ENCODE data around the gene IAPP. TPM values are rescaled to one million over a fixed set of nuclear protein-coding genes. Genes with fewer than 3 reads are reported as not detected.
"Not testable (repeated sequence)": the region's sequence is repeated elsewhere in the genome, so short reads cannot be mapped to it uniquely, and the experiment has no call there.

IAPP gene
- total RNA-seq, 1 donor from 2014 or later: not detected

DNA sequence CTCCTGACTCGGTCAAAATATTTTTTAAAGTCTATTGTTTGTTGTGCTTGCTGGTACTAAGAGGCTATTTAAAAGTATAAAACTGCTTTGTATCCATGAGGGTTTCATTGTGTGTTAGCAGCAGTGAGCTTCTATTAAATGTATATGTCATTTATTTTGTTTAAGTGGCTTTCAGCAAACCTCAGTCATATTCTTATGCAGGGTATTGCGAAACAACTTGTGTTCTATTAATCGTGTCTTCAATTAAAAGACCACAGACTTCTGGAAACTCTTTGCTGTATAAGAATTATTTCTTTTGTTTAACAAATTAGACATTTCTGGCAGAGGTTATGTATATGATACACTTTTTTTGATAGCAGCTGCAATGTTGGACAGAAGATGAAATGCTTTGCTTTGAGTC lies 6.5 kb downstream of the IAPP start:
- no peaks in the 10 kb centered on the region for H3K9me3 Mint-ChIP-seq
- no peaks in the 10 kb centered on the region for H3K27me3 Mint-ChIP-seq (ENCODE audit: low read depth)
- no peak overlapping the region for H3K27ac Mint-ChIP-seq
- no peaks in the 10 kb centered on the region for H3K36me3 Mint-ChIP-seq
- H3K4me1 Mint-ChIP-seq: no peaks in the 10 kb centered on the region
- no peak overlapping the region for H3K4me3 Mint-ChIP-seq
- no peak for DNase-seq (ENCODE audit: low spot score in 2 of 2, unreplicated experiment in 2 of 2)
- TF ChIP-seq, protein P1, sequence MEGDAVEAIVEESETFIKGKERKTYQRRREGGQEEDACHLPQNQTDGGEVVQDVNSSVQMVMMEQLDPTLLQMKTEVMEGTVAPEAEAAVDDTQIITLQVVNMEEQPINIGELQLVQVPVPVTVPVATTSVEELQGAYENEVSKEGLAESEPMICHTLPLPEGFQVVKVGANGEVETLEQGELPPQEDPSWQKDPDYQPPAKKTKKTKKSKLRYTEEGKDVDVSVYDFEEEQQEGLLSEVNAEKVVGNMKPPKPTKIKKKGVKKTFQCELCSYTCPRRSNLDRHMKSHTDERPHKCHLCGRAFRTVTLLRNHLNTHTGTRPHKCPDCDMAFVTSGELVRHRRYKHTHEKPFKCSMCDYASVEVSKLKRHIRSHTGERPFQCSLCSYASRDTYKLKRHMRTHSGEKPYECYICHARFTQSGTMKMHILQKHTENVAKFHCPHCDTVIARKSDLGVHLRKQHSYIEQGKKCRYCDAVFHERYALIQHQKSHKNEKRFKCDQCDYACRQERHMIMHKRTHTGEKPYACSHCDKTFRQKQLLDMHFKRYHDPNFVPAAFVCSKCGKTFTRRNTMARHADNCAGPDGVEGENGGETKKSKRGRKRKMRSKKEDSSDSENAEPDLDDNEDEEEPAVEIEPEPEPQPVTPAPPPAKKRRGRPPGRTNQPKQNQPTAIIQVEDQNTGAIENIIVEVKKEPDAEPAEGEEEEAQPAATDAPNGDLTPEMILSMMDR (IDR thresholded peaks at IDR 0.05; ENCODE audit: unreplicated experiment): no peak

DNA sequence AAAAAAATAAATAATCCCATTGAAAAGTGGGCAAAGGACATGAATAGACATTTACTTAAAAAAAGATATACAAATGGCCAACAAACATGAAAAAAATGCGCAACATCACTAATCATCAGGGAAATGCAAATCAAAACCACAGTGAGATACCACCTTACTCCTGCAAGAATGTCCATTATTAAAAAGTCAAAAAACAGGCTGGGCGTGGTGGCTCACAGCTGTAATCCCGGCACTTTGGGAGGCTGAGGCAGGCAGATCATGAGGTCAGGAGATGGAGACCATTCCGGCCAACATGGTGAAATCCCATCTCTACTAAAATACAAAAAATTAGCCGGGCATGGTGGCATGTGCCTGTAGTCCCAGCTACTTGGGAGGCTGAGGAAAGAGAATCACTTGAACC lies 8.6 kb downstream of the IAPP start:
- H3K4me3 Mint-ChIP-seq; H3K4me1 Mint-ChIP-seq; DNase-seq (ENCODE audit: low spot score in 2 of 2, unreplicated experiment in 2 of 2); H3K27ac Mint-ChIP-seq; H3K9me3 Mint-ChIP-seq; H3K36me3 Mint-ChIP-seq; H3K27me3 Mint-ChIP-seq (ENCODE audit: low read depth): not testable (repeated sequence)

- no peaks in the 10 kb centered on the region for H3K9me3 Mint-ChIP-seq
- no peak overlapping the region for H3K27ac Mint-ChIP-seq
- no peaks in the 10 kb centered on the region for H3K4me1 Mint-ChIP-seq
- no peaks in the 10 kb centered on the region for H3K36me3 Mint-ChIP-seq
- no peak overlapping the region for H3K4me3 Mint-ChIP-seq
- TF ChIP-seq, protein P1 (IDR thresholded peaks at IDR 0.05; ENCODE audit: unreplicated experiment): no peak
- H3K27me3 Mint-ChIP-seq (ENCODE audit: low read depth): no peaks in the 10 kb centered on the region
- DNase-seq (ENCODE audit: low spot score in 2 of 2, unreplicated experiment in 2 of 2): no peak
These were observed 11.6 kb downstream of the IAPP start for GRCh38 chr12:21384261-21384660.

GRCh38 chr12:21387174-21387573 lies 14.5 kb downstream of the IAPP start:
- no peak for DNase-seq (ENCODE audit: low spot score in 2 of 2, unreplicated experiment in 2 of 2)
- H3K36me3 Mint-ChIP-seq: no peaks in the 10 kb centered on the region
- H3K4me1 Mint-ChIP-seq: no peaks in the 10 kb centered on the region
- H3K27ac Mint-ChIP-seq: no peak overlapping the region
- H3K9me3 Mint-ChIP-seq: no peaks in the 10 kb centered on the region
- TF ChIP-seq, protein P1 (IDR thresholded peaks at IDR 0.05; ENCODE audit: unreplicated experiment): no peak
- H3K27me3 Mint-ChIP-seq (ENCODE audit: low read depth): no peaks in the 10 kb centered on the region
- H3K4me3 Mint-ChIP-seq: no peak overlapping the region

DNA sequence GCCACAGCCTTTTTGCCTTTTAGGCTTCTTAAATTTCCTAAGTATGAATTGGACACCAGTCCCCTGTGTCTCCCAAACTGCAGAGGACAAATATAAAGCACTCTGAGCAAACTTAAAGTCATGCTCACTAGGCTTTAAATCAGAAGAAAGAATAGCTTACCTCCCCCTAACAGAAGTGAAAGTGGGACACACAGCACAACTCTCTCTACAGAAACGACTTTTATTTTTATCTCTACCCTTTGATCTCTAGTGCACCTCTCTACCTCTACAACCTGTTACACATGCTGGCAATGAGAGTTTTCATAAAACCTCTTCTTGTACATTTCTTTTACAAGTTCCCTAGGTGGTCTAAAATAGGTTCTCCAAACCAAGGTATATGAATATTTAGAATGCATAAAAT lies 19.7 kb downstream of the IAPP start:
- no peaks in the 10 kb centered on the region for H3K36me3 Mint-ChIP-seq
- H3K4me3 Mint-ChIP-seq: no peak overlapping the region
- no peak for DNase-seq (ENCODE audit: low spot score in 2 of 2, unreplicated experiment in 2 of 2)
- H3K27ac Mint-ChIP-seq: no peak overlapping the region
- H3K9me3 Mint-ChIP-seq: no peaks in the 10 kb centered on the region
- TF ChIP-seq, protein P1 (IDR thresholded peaks at IDR 0.05; ENCODE audit: unreplicated experiment): no peak
- H3K27me3 Mint-ChIP-seq (ENCODE audit: low read depth): no peaks in the 10 kb centered on the region
- no peaks in the 10 kb centered on the region for H3K4me1 Mint-ChIP-seq

DNA sequence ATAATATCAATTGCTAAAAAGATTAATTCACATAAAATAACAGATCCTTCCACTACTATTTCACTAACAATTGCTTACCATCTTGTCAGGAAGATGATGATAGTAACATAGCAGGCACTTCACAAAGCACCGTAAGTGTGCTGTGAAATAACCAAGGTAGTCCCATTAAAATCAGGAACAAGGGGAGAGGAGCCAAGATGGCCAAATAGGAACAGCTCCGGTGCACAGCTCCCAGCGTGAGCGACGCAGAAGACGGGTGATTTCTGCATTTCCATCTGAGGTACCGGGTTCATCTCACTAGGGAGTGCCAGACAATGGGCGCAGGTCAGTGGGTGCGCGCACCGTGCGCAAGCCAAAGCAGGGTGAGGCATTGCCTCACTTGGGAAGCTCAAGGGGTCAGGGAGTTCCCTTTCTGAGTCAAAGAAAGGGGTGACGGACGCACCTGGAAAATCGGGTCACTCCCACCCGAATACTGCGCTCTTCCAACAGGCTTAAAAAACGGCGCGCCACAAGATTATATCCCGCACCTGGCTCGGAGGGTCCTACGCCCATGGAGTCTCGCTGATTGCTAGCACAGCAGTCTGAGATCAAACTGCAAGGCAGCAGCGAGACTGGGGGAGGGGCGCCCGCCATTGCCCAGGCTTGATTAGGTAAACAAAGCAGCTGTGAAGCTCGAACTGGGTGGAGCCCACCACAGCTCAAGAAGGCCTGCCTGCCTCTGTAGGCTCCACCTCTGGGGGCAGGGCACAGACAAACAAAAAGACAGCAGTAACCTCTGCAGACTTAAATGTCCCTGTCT lies 22.3 kb downstream of the IAPP start:
- H3K4me1 Mint-ChIP-seq; H3K9me3 Mint-ChIP-seq; H3K36me3 Mint-ChIP-seq; H3K27me3 Mint-ChIP-seq (ENCODE audit: low read depth); DNase-seq (ENCODE audit: low spot score in 2 of 2, unreplicated experiment in 2 of 2): not testable (repeated sequence)
- peak overlapping the region; percentile 69 for H3K4me3 Mint-ChIP-seq
- peak overlapping the region; percentile 2 for H3K27ac Mint-ChIP-seq
